MM.1S (cell line): ENCODE results near the gene USP49.
"Not testable (repeated sequence)": the region's sequence is repeated elsewhere in the genome, so short reads cannot be mapped to it uniquely, and the experiment has no call there.

Source experiments
- CTCF ChIP-seq: fragments of 300-600 bp; sonication (generic); IDR thresholded peaks from 2 replicates; pipeline ENCODE4 v1.5.1; 2016; ENCODE audit warnings: antibody characterized with exemption, low read length, mixed read lengths
- EZH2 ChIP-seq: fragments of 300-600 bp; sonication (generic); optimal IDR thresholded peaks from 2 replicates; pipeline ENCODE3; 2017; ENCODE audit warnings: low read depth, mild to moderate bottlenecking, antibody characterized with exemption, low read length, mixed read lengths
- EZH2phosphoT487 ChIP-seq: fragments of 300-600 bp; sonication (generic); IDR thresholded peaks from 2 replicates; pipeline ENCODE4 v1.6.1; 2018; ENCODE audit warnings: antibody characterized with exemption, low read length

GRCh38 chr6:41766043-41766664 lies 129.0 kb downstream of the USP49 start:
- not testable (repeated sequence) for TF ChIP-seq CTCF, EZH2, EZH2phosphoT487
